Ishikawa (cell line): ENCODE measurements around the gene CDK6.

Experiments
- CEBPB ChIP-seq: IDR thresholded peaks from 2 replicates; pipeline ENCODE4 v1.6.1; 2012
- CREB1 ChIP-seq: IDR thresholded peaks from 2 replicates; pipeline ENCODE4 v1.6.1; 2012; ENCODE audit warnings: low read depth
- EGR1 ChIP-seq: IDR thresholded peaks from 2 replicates; pipeline ENCODE4 v1.6.1; 2012
- EP300 ChIP-seq: IDR thresholded peaks from 2 replicates; pipeline ENCODE4 v1.6.1; 2012; ENCODE audit warnings: borderline replicate concordance
- FOXM1 ChIP-seq: IDR thresholded peaks from 2 replicates; pipeline ENCODE4 v1.6.1; 2012; ENCODE audit warnings: low read depth, borderline replicate concordance
- NFIC ChIP-seq: IDR thresholded peaks from 2 replicates; pipeline ENCODE4 v1.6.1; 2012
- RAD21 ChIP-seq: IDR thresholded peaks from 2 replicates; pipeline ENCODE4 v1.6.1; 2012; ENCODE audit warnings: low read depth
- REST ChIP-seq: IDR thresholded peaks from 2 replicates; pipeline ENCODE4 v1.6.1; 2012; ENCODE audit warnings: low read depth, mild to moderate bottlenecking
- TAF1 ChIP-seq: IDR thresholded peaks from 2 replicates; pipeline ENCODE4 v1.6.1; 2012; ENCODE audit warnings: low read depth, mild to moderate bottlenecking
- TCF12 ChIP-seq: IDR thresholded peaks from 2 replicates; pipeline ENCODE4 v1.6.1; 2012; ENCODE audit warnings: low read depth
- TEAD4 ChIP-seq: IDR thresholded peaks from 2 replicates; pipeline ENCODE4 v1.6.1; 2012
- USF1 ChIP-seq: IDR thresholded peaks from 2 replicates; pipeline ENCODE4 v1.6.1; 2012
- YY1 ChIP-seq: IDR thresholded peaks from 2 replicates; pipeline ENCODE4 v1.6.1; 2012; ENCODE audit warnings: low read depth
- ZBTB7A ChIP-seq: IDR thresholded peaks from 2 replicates; pipeline ENCODE4 v1.6.1; 2012; ENCODE audit warnings: low read depth
- TF ChIP-seq, protein P1 (sequence below): IDR thresholded peaks from 2 replicates; pipeline ENCODE4 v1.6.1; 2012

CDK6 gene

GRCh38 chr7:92635538-92635937 lies 200.8 kb downstream of the CDK6 start:
- no peak for TF ChIP-seq REST

- TF ChIP-seq EP300, result no peak
- TF ChIP-seq USF1, result no peak
- TF ChIP-seq ZBTB7A, result no peak
Measured at GRCh38 chr7:92634924-92635519, 201.4 kb downstream of the CDK6 start.

GRCh38 chr7:92634205-92634604 lies 202.2 kb downstream of the CDK6 start:
- no peak for TF ChIP-seq TAF1
- 0 out of 2 replicates have a peak, but pooled peaks have one; percentile 20 for TF ChIP-seq CEBPB
- TF ChIP-seq, protein P1, sequence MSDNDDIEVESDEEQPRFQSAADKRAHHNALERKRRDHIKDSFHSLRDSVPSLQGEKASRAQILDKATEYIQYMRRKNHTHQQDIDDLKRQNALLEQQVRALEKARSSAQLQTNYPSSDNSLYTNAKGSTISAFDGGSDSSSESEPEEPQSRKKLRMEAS, result no peak

- no peak for TF ChIP-seq TCF12
- TF ChIP-seq, protein P1, result no peak
- TF ChIP-seq CREB1, result no peak
- no peak for TF ChIP-seq ZBTB7A
- TF ChIP-seq EGR1, result no peak
- no peak for TF ChIP-seq EP300
- no peak for TF ChIP-seq NFIC
- 0 out of 2 replicates have a peak, but pooled peaks have one; percentile 13 for TF ChIP-seq TEAD4
Measured at GRCh38 chr7:92633211-92633906, 203.0 kb downstream of the CDK6 start.

- TF ChIP-seq, protein P1, result no peak
- TF ChIP-seq EGR1 (no peak), NFIC (no peak), REST (no peak), CEBPB (no peak), FOXM1 (no peak), ZBTB7A (no peak), TAF1 (no peak), USF1 (no peak), TEAD4 (no peak), YY1 (no peak)
Measured at GRCh38 chr7:92632791-92633190, 203.6 kb downstream of the CDK6 start.

- TF ChIP-seq USF1 (no peak), ZBTB7A (no peak), CEBPB (no peak), REST (no peak), YY1 (no peak), EGR1 (no peak), EP300 (no peak), FOXM1 (no peak), RAD21 (no peak), CREB1 (no peak), TAF1 (no peak), TEAD4 (no peak), NFIC (no peak)
- TF ChIP-seq, protein P1, result no peak
Measured at GRCh38 chr7:92631850-92632487, 204.4 kb downstream of the CDK6 start.
